ENCODE data around the gene DNM2.

DNM2 gene

GRCh38 chr19:10690341-10690781, 27.5 kb upstream of the DNM2 start:
- no peak for DNase-seq (ENCODE audit: low read depth)

DNA sequence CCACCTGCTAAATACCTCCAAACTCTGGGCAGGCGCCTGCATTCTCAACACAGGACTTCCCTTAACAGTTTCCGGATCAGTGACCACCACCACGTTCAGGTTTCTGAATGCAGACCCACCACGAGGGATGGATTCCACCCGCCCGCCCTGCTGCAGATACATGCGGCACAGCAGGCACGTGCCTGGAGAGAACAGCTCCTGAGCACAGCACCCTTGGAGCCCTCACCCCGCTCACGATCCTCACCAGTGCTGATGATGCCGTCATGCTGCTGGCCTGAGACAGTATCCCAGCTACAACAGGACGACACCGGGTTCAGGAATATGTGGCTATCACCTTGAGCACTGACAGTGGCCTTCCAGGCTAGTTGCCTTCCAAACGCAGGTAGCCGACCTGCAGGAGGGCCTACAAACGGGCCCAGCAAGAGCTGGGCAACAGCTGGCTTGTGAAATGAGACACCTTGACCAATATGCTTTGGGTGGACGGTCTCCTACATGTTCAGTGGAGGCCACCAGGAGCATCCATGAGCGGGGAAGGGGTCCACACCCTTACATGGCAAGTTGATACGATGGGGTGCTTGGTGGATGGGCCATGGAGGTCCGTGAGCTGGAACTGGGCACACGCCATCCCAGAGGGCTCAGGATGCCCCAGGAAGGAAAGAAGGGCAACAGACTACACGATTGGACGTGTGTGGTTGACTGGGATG, 26.5 kb upstream of the DNM2 start:
- DNase-seq (ENCODE audit: low read depth) = no peak

DNA sequence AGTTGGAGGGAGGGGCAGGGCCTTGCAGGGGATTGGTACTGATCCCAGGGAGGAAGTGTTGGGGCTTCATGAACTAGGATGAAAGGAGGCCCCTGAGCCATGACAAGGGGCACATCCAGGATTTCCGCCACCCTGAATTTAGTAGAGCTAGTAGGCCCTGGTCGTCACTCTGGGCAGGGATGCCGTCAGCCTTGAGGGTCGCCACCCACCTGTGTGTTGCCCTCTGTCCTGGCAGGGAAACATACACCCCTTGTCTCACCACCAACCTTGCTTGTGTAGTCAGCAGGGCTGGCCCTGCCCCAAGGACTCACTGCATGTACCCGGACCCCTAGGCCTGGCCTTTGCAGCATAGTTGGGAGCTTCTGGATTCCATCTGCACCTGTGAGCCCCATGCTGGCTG, 26.0 kb upstream of the DNM2 start:
- no peak for DNase-seq (ENCODE audit: low read depth)

DNA sequence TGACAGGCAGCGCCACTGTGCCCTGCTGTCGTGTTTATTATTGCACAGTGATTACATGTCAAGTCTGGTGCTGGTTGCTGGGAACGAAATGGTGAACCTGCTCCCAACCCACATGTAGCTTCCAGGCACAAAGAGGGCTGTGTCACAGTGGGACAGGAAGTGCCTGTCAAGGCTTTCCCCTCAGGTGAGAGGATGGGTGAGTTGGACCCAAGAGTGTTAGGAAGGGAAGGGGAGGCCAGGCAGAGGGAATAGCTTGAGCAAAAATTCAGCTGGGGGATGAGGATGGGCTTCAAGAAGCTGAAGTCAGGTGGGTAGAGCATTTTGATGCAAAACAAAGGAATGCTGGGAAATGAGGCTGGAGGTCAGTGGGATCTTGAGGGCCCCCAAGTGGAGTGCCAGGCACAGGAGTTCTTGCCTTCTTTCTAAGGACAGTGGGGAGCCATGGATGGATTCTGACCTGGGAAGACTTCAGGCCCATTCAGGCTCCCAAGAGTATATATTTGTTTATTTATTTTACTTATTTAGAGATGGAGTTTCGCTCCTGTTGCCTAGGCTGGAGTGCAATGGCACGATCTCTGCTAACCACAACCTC, 25.1 kb upstream of the DNM2 start:
- DNase-seq (ENCODE audit: low read depth) = no peak

DNA sequence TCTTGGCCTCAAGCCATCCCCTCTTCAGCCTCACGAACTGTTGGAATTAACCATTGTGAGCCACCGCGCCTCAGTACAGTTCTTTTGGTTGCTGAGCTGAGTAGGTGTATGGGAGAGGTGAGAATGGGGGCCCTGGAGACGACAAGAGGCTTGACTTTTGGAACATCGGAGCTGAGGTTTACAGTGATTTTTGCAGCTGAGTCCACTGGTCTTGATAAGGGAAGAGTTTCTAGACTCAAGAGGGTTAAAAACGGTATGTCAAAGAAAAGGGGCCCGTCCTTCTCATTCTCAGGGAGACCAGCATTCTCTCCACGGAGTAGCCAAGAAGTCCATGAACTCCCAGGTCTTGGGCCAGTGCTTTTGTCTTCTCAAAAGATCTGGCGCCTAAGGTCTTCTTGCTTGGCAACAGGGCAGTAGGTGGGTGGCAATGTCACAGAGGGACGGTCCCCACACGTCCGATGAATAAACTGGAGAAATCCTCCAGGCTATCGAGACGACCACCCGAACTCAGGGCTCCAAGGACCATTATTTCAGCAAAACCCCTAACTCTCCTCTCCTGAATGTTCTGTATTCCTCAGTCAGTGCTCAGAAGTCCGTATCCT, 23.1 kb upstream of the DNM2 start:
- no peak for DNase-seq (ENCODE audit: low read depth)

GRCh38 chr19:10695401-10696398, 22.2 kb upstream of the DNM2 start:
- DNase-seq (ENCODE audit: low read depth) = peak; percentile 76

DNA sequence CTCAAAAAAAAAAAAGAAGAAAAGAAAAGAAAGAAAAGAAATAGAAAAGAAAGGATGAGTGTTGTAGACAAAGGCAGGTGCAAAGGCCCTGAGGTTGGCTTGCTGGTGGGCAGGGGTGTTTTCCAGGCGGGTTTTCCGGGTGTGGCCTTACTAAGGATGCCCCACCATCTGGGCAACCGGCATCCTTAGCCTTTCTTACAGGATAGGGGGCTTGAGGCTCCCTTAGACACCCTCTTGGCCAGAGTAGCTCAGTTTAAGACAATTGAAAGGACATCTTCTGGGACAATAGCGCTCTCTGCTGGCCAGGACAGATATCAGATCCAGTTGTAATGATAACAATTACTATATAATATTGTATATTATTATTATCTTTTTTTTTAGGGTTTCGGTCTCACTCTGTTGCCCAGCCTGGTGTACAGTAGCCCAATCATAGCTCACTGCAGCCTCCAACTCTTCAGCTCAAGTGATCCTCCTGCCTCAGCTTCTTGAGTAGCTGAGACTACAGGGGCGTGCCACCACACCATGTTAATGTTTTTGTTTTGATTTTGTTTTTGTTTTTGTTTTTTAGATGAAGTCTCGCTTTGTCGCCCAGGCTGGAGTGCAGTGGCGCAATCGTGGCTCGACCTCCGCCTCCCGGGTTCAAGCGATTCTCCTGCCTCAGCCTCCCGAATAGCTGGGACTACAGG, 18.1 kb upstream of the DNM2 start:
- DNase-seq (ENCODE audit: low read depth) = peak; percentile 66

DNA sequence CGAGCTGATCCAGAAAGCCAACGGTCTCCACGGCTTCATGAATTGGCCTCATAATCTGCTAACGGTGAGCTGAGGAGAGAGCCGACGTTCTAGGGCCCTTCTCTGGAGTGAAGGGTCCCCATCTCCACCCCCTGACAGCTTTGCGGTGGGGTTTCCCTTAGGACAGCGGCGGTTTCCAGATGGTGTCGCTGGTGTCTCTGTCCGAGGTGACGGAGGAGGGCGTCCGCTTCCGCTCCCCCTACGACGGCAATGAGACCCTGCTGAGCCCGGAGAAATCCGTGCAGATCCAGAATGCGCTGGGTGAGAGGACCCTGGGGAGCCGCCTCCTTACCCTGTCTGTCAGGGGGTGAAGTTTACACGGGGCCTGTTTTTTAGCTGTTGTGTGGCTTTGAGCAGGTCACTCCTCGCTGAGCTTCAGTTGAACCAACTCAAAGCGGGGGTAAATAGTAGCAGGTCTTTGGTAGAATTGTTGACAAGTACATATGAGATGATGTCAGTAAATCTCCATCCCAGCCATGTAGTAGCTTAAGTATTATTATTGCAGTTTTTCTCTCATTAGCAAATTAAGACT, 15.8 kb upstream of the DNM2 start:
- no peak for DNase-seq (ENCODE audit: low read depth)

GRCh38 chr19:10706990-10707389, 10.9 kb upstream of the DNM2 start:
- no peak for DNase-seq (ENCODE audit: low read depth)

- no peak for DNase-seq (ENCODE audit: low read depth)
Measured at GRCh38 chr19:10707440-10707839, 10.4 kb upstream of the DNM2 start.

- no peak for DNase-seq (ENCODE audit: low read depth)
Measured at GRCh38 chr19:10708291-10708690, 9.6 kb upstream of the DNM2 start.

DNA sequence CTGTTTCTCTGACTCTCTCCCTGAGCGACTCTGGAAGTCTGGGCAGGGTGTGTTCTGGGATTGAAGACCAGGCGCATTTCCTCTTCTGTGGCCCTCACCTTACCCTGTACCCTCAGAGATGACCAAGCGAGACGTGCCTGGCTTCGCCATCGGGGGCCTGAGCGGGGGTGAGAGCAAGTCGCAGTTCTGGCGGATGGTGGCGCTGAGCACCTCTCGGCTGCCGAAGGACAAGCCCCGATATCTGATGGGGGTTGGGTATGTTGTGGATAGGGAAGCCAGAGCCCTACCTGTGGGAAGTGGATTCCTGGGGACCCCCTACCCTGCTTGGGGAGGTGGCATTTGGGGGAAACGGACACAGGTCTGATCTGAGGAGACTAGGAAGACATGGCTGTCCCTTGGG, 5.8 kb upstream of the DNM2 start:
- DNase-seq (ENCODE audit: low read depth) = no peak

DNA sequence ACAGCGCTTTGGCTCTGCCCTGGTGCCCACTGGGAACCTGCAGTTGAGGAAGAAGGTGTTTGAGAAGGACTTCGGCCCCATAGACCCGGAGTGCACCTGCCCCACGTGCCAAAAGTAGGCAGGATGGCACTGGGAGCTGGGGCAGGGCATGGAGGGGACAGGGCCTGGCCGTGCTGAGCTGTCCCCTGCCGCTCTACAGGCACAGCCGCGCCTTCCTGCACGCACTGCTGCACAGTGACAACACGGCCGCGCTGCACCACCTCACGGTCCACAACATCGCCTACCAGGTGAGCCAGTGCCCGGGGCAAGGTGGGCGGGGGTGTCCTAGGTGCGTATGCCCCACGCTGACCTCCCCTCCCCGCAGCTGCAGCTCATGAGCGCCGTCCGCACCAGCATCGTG, 5.1 kb upstream of the DNM2 start:
- no peak for DNase-seq (ENCODE audit: low read depth)

DNA sequence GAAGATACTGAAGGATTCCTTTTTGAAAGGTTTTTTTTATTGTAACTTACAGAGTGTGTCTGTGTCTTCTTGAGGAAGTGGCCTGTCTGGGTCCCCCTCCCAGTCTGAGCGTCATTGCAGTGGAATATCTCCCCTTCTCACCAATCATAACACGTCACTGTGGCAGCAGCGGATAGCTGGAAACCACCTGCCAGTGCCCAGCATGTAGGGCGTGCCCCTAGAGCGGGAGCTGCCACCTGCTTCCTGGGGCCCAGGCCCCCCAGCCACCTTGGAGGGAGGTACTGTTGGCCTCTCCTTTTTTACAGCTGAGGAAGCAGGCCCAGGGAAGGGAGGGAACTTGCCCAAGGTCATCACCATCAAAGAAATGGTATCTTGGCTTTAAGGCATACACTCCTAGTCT, 4.6 kb upstream of the DNM2 start:
- no peak for DNase-seq (ENCODE audit: low read depth)

DNA sequence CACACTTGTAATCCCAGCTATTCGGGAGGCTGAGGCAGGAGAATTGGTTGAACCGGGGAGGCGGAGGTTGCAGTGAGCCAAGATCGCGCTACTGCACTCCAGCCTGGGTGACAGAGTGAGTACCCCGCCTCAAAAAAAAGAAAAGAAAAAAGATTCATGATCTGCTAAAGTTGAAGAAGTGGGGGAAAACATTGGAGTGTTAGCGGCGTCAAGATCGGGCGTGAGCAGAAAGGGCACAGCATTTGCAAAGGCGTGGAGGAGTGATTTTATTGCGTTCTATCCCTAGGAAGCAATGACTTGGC, 874 bp upstream of the DNM2 start:
- no peak for DNase-seq (ENCODE audit: low read depth)

DNA sequence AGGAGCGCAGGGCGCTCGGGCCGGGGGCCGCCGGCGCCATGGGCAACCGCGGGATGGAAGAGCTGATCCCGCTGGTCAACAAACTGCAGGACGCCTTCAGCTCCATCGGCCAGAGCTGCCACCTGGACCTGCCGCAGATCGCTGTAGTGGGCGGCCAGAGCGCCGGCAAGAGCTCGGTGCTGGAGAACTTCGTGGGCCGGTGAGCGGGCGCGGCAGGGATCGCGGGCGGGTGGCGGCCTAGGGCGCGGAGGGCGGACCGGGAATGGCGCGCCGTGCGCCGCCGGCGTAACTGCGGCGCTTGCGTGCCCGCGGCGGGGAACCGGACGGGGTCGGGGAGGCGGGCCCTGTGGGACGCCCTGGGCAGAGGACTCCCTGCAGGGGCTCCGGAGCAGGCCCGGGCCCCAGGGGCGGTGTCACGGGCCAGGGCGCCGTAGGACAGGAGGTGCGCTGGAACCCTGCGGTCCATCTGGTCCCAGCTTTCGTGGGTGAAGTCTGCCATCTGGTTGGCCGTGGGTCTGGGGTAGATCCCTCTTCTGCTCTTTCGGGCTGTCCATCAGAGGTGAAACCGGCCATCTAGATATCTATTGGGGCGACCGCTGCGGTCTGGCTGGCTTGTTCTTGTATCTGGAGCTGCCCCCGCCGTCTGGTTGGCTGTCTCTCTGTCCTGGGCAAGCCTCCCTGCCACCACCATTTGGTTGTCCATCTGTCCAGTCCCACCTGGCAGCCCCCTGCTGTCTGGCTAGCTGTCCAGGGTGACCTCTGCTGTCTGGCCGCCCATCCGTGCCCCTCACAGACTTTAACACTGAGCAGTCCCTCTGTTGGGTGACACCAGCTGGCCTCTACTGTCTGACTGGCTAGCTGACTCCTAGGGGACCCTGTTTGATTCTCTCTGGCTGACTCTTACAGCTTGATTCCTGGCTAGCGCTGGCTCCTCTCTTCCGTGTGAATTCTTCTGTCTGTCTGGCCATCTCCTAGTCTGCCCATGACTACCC, 622 bp downstream of the DNM2 start:
- DNase-seq (ENCODE audit: low read depth) = no peak

GRCh38 chr19:10719466-10719961, 1.6 kb downstream of the DNM2 start:
- DNase-seq (ENCODE audit: low read depth) = no peak

GRCh38 chr19:10720607-10721125, 2.8 kb downstream of the DNM2 start:
- DNase-seq (ENCODE audit: low read depth) = no peak

GRCh38 chr19:10723591-10723990, 5.7 kb downstream of the DNM2 start:
- DNase-seq (ENCODE audit: low read depth) = no peak

DNA sequence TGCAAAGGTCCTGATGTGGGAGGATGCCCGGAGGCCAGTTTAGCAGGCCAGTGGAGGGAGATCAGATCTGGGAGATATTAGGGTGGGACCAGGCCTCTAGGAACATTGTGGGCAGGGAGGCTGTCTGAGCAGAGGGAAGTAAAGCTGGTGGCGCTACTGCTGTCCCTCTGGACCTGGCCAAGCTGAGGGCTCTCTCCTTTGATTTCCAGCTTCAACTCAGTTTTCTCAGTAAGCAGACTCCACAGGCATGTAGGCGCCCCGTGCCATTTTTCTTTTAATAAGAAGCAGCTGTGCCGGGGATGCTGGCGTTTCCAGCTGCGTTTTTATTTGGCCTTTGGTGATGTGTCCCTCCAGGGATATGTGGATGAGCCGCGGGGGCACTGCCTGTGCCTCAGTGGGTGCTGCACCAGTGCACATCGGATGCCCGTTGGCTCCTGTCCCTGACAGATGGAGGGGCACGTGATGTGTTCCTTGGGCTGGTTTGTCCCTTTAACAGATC, 6.7 kb downstream of the DNM2 start:
- DNase-seq (ENCODE audit: low read depth) = no peak

Measured in stimulated activated CD8-positive, alpha-beta memory T cell treated with anti-CD3 and anti-CD28 coated beads, Interleukin-12 subunit alpha, Interleukin-12 subunit beta, amount 100 ng/mL, for 1 hour (primary cell).